Endothelial cell (in vitro differentiated cells): ENCODE measurements around the gene ERMAP. TPM values are rescaled to one million over a fixed set of nuclear protein-coding genes. Genes with fewer than 3 reads are reported as not detected.

Source experiments
- DNase-seq: peaks from one replicate; pipeline ENCODE4 v3.0.0; 2021; ENCODE audit warnings: low spot score
- H3K27ac Mint-ChIP-seq: one replicate; pipeline ENCODE4 v1.8.0; 2021; ENCODE audit warnings: mixed read lengths, inconsistent platforms; ENCODE audit not compliant: unreplicated experiment
- H3K27me3 Mint-ChIP-seq: one replicate; pipeline ENCODE4 v1.8.0; 2021; ENCODE audit warnings: mild to moderate bottlenecking, moderate library complexity, mixed read lengths, inconsistent platforms; ENCODE audit not compliant: unreplicated experiment
- H3K36me3 Mint-ChIP-seq: one replicate; pipeline ENCODE4 v1.8.0; 2021; ENCODE audit warnings: mild to moderate bottlenecking, low read depth, mixed read lengths, inconsistent platforms; ENCODE audit not compliant: unreplicated experiment
- H3K4me1 Mint-ChIP-seq: one replicate; pipeline ENCODE4 v1.8.0; 2021; ENCODE audit warnings: mild to moderate bottlenecking, mixed read lengths, inconsistent platforms; ENCODE audit not compliant: unreplicated experiment
- H3K4me3 Mint-ChIP-seq: one replicate; pipeline ENCODE4 v1.8.0; 2021; ENCODE audit warnings: mild to moderate bottlenecking, mixed read lengths, inconsistent platforms; ENCODE audit not compliant: unreplicated experiment
- H3K9me3 Mint-ChIP-seq: one replicate; pipeline ENCODE4 v1.8.0; 2021; ENCODE audit warnings: mixed read lengths, inconsistent platforms; ENCODE audit not compliant: unreplicated experiment
- CTCF ChIP-seq: fragments of 200-600 bp; sonication (generic); IDR thresholded peaks from one replicate; pipeline ENCODE4 v1.5.0; 2021; ENCODE audit warnings: antibody characterized with exemption; ENCODE audit not compliant: unreplicated experiment
- total RNA-seq: library from RNA; stranded (reverse); fragmentation: NEBNext Ultra II Directional; extraction: Animal tissue kit (Norgen Biotek cat#: 25700); gene quantifications from one replicate; pipeline ENCODE4 v1.2.1, GENCODE V29; 2021; ENCODE audit not compliant: unreplicated experiment

The ERMAP gene
- total RNA-seq, 1 donor from 2014 or later = 12.4 TPM

GRCh38 chr1:42841440-42842147 is 24.7 kb downstream of the ERMAP start:
- no peak overlapping the region for H3K4me3 Mint-ChIP-seq
- H3K36me3 Mint-ChIP-seq = peaks cover 15% of the 10 kb centered on the region
- peaks cover 2% of the 10 kb centered on the region for H3K4me1 Mint-ChIP-seq
- H3K27me3 Mint-ChIP-seq = peaks cover 4% of the 10 kb centered on the region
- no peak overlapping the region for H3K27ac Mint-ChIP-seq
- H3K9me3 Mint-ChIP-seq = no peaks in the 10 kb centered on the region
- TF ChIP-seq CTCF = no peak
- DNase-seq = no peak

GRCh38 chr1:42844592-42845140 is 27.7 kb downstream of the ERMAP start:
- peaks cover 17% of the 10 kb centered on the region for H3K4me1 Mint-ChIP-seq
- H3K27me3 Mint-ChIP-seq = peaks cover 4% of the 10 kb centered on the region
- no peak overlapping the region for H3K4me3 Mint-ChIP-seq
- H3K36me3 Mint-ChIP-seq = peaks cover 27% of the 10 kb centered on the region
- TF ChIP-seq CTCF = no peak
- DNase-seq = no peak
- no peaks in the 10 kb centered on the region for H3K9me3 Mint-ChIP-seq
- H3K27ac Mint-ChIP-seq = no peak overlapping the region

- no peak overlapping the region for H3K27ac Mint-ChIP-seq
- H3K4me1 Mint-ChIP-seq = peaks cover 17% of the 10 kb centered on the region
- H3K4me3 Mint-ChIP-seq = no peak overlapping the region
- H3K27me3 Mint-ChIP-seq = peaks cover 4% of the 10 kb centered on the region
- H3K9me3 Mint-ChIP-seq = no peaks in the 10 kb centered on the region
- H3K36me3 Mint-ChIP-seq = peaks cover 32% of the 10 kb centered on the region
- no peak for DNase-seq
- no peak for TF ChIP-seq CTCF
Measured at GRCh38 chr1:42845193-42845592, 28.3 kb downstream of the ERMAP start.

GRCh38 chr1:42845866-42846256 is 28.9 kb downstream of the ERMAP start:
- H3K9me3 Mint-ChIP-seq = no peaks in the 10 kb centered on the region
- TF ChIP-seq CTCF = no peak
- H3K27ac Mint-ChIP-seq = no peak overlapping the region
- DNase-seq = no peak
- H3K27me3 Mint-ChIP-seq = peaks cover 6% of the 10 kb centered on the region
- H3K4me1 Mint-ChIP-seq = peaks cover 17% of the 10 kb centered on the region
- H3K36me3 Mint-ChIP-seq = peaks cover 38% of the 10 kb centered on the region
- peak overlapping the region; percentile 100 for H3K4me3 Mint-ChIP-seq
